Peyer's patch (tissue), 4 donors: ENCODE measurements around the gene CYP11A1. TPM values are rescaled to one million over a fixed set of nuclear protein-coding genes. Genes with fewer than 3 reads are reported as not detected.

Source experiments
- DNase-seq, 3 donors: peaks; one replicate each; pipeline ENCODE4 v3.0.0-alpha.2; 2017 to 2019
- H3K27ac ChIP-seq, 4 donors: fragments of 200-600 bp; sonication (generic); one replicate each; pipeline ENCODE4 v1.5.1; 2016 to 2019
- H3K27me3 ChIP-seq, 2 donors: fragments of 200-600 bp; sonication (generic); one replicate each; pipeline ENCODE4 v1.5.1; 2019
- H3K36me3 ChIP-seq, 3 donors: fragments of 200-600 bp; sonication (generic); one replicate each; pipeline ENCODE4 v1.5.1; 2016 to 2019
- H3K4me1 ChIP-seq, 4 donors: fragments of 200-600 bp; sonication (generic); one replicate each; pipeline ENCODE4 v1.5.1; 2016 to 2019
- H3K4me3 ChIP-seq, 4 donors: fragments of 200-600 bp; sonication (generic); 1 replicate in 3 of 4; 2 replicates in 1 of 4; pipeline ENCODE4 v1.5.1; 2016 to 2019; ENCODE audit warnings: mild to moderate bottlenecking in 1 of 4
- H3K9me3 ChIP-seq, 4 donors: fragments of 200-600 bp; sonication (generic); one replicate each; pipeline ENCODE4 v1.5.1; 2016 to 2019; ENCODE audit warnings: mild to moderate bottlenecking in 1 of 4
- POLR2A ChIP-seq, 2 donors: fragments of 450-650 bp; IDR thresholded peaks; one replicate each; pipeline ENCODE4 v1.5.1; 2017; ENCODE audit warnings: antibody characterized with exemption in 2 of 2, mild to moderate bottlenecking in 2 of 2, moderate library complexity in 2 of 2
- total RNA-seq, 4 donors: library from RNA; depleted of rRNA; stranded (reverse); fragments of >200 nt; gene quantifications; one replicate each; pipeline ENCODE4 v1.1.0, GENCODE V29; 2016
- TF ChIP-seq, protein P1 (sequence below), 6 experiments: fragments of 450-650 bp in 4 of 6; fragments of 200-600 bp in 2 of 6; sonication (generic) in 1 of 6; IDR thresholded peaks; one replicate each; pipeline ENCODE4 v1.5.1; 2017 to 2019; ENCODE audit warnings: antibody characterized with exemption in 6 of 6, mild to moderate bottlenecking in 3 of 6, moderate library complexity in 1 of 6

CYP11A1 gene
- total RNA-seq, 4 donors from 2014 or later, result 0.88 to 6.6 (median 3.3) TPM

DNA sequence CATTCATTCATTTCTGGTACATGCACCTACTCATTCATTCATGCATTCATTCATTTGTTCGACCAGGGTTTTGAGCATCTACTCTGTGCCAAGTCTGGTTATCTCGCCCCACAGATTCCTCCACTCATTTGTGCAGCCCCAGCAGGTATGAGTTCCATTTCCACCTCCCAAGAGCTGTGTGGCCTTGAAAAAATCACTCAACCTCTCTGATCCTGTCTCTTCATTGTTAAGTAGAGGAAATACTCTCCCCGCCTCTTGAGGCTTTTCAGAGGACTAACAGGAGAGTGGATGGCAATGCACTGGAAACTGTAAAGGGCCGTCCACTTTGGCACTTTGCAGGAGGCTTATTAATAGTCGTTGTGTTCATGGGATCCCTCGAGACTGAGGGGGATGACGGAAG is 61.8 kb downstream of the CYP11A1 start:
- Histone ChIP-seq H3K9me3 (no peaks in the 10 kb centered on the region), H3K4me1 (no peaks in the 10 kb centered on the region), H3K27me3 (no peaks in the 10 kb centered on the region), H3K27ac (no peak overlapping the region), H3K36me3 (no peaks in the 10 kb centered on the region), H3K4me3 (no peak overlapping the region)
- DNase-seq, result no peak
- TF ChIP-seq, protein P1, sequence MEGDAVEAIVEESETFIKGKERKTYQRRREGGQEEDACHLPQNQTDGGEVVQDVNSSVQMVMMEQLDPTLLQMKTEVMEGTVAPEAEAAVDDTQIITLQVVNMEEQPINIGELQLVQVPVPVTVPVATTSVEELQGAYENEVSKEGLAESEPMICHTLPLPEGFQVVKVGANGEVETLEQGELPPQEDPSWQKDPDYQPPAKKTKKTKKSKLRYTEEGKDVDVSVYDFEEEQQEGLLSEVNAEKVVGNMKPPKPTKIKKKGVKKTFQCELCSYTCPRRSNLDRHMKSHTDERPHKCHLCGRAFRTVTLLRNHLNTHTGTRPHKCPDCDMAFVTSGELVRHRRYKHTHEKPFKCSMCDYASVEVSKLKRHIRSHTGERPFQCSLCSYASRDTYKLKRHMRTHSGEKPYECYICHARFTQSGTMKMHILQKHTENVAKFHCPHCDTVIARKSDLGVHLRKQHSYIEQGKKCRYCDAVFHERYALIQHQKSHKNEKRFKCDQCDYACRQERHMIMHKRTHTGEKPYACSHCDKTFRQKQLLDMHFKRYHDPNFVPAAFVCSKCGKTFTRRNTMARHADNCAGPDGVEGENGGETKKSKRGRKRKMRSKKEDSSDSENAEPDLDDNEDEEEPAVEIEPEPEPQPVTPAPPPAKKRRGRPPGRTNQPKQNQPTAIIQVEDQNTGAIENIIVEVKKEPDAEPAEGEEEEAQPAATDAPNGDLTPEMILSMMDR (IDR thresholded peaks at IDR 0.05), result no peak
- TF ChIP-seq POLR2A (IDR thresholded peaks at IDR 0.05), result no peak

DNA sequence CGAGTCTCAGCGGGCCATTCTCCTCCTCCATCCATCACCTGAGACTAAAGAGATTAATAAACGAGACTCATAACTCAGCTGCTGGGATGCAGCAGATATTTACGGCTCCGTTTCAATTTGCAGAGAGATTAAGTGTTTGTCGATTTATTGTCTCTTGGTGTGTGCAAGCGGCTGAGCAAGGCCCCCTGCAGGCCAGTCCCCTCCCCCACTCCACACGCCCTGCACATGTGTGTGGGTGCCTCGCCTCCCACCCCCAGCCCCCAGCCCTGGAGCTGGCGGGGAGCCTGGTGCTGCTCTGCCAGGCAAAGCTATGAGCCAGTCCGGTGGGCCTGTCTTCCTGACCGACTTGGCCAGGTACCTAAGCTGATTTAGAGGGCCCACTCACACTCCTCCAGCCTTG is 63.0 kb downstream of the CYP11A1 start:
- no peak for TF ChIP-seq POLR2A (IDR thresholded peaks at IDR 0.05)
- Histone ChIP-seq H3K27me3 (no peaks in the 10 kb centered on the region), H3K27ac (no peak overlapping the region), H3K4me3 (no peak overlapping the region), H3K9me3 (no peaks in the 10 kb centered on the region), H3K36me3 (no peaks in the 10 kb centered on the region), H3K4me1 (no peaks in the 10 kb centered on the region)
- DNase-seq, result no peak

DNA sequence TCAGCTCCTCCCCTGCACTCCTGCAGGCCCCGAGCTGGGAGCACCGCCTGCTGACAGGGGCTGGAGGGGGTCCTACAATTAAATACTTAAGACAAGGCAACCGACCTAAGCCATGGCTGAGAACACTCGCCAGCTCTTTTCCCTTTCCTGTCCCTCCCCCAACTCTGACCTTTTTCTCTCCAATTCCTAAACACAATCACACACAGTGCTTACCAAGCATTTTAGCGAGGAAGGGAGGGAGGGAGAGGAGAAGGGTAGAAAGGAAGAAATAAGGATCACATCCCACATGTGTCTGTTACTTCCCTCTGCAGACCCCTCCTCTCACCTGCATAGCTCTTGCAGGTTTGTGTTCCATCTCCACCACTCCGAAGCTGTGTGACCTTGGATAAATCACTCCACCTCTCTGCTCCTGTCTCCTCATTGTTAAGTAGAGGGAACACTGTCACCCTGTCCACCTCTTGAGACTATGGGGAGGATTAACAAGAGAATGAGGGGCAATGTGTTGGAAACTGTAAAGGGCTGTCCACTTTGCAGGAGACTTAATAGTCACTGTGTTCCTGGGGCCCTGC is 63.6 kb downstream of the CYP11A1 start:
- DNase-seq, result no peak
- Histone ChIP-seq H3K27me3 (no peaks in the 10 kb centered on the region), H3K36me3 (no peaks in the 10 kb centered on the region), H3K27ac (no peak overlapping the region), H3K9me3 (no peaks in the 10 kb centered on the region), H3K4me3 (no peak overlapping the region), H3K4me1 (no peaks in the 10 kb centered on the region)
- TF ChIP-seq, protein P1 (IDR thresholded peaks at IDR 0.05), result no peak
- no peak for TF ChIP-seq POLR2A (IDR thresholded peaks at IDR 0.05)

DNA sequence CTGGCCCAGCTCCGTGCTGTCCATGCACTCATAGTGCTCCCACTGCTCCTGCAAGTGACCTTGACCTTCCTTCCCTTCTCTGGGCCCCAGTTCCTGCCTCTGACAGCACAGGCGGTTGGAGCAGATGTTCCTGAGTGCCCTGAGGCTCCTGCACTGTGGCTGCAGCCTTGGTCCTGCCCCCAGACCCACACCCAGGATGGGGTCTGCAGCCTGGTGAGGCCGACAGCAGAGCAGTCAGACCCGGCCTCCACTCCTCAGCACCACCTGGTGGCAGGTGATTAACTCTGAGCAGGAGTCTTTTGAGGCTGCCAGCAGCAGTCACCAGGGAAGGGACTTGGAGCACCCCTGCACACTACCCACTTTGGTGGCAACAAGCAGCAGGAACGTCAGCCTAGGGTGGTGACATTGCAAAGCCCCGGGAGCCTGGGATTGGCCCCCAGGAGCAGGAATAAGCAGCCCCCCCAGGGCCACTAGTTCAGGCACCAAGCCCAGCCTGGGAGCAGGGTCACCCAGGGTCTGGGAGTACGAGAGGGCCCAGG is 64.6 kb downstream of the CYP11A1 start:
- H3K27ac ChIP-seq, result no peak overlapping the region
- no peak overlapping the region for H3K4me3 ChIP-seq
- no peaks in the 10 kb centered on the region for H3K9me3 ChIP-seq
- no peaks in the 10 kb centered on the region for H3K27me3 ChIP-seq
- H3K4me1 ChIP-seq, result no peaks in the 10 kb centered on the region
- DNase-seq, result peak in 1 of 3 donors; percentile 57
- no peak for TF ChIP-seq POLR2A (IDR thresholded peaks at IDR 0.05)
- TF ChIP-seq, protein P1 (IDR thresholded peaks at IDR 0.05), result peak in 5 of 6 experiments; percentile 12 to 51 (median 45)
- no peaks in the 10 kb centered on the region for H3K36me3 ChIP-seq

DNA sequence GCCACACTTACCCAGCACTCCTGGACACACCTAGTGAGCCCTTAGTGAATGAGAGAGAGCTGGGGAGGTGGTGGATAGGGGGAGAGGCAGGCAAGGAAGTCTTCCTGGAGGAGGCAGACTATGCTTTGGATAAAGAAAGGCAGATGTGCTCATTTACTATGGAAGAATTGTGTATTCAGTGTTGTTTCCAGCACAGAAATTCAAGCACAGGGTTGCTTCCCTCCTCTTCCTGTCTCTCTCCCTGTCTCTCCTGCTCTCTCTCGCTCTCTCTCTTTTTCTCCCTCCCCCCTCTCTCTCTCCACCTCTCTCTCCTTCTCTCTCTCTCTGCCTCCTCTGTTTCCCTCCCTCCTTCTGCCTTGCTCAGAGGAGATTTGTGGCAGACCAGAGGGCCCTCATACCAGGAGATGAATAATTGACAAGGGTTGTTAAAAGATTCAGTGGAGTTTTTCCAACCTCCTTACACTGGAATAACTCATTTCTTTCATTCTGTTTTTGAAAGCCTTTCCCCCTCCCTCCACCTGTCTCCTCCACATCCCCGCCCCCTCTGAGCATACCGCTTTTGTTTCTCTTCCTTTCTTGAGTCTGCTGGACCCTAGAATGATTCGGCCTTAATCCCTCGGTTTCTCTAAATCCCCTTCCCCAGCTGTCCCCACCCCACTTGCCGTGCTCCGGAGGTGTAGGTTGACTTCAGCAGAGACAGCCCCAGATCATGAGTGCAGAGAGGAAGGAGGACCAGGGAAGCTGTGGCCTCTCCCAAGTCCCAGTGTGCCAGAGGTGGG is 65.7 kb downstream of the CYP11A1 start:
- Histone ChIP-seq H3K4me1 (no peaks in the 10 kb centered on the region), H3K36me3 (no peaks in the 10 kb centered on the region), H3K27me3 (no peaks in the 10 kb centered on the region), H3K9me3 (no peaks in the 10 kb centered on the region), H3K27ac (no peak overlapping the region), H3K4me3 (no peak overlapping the region)
- no peak for DNase-seq
- no peak for TF ChIP-seq POLR2A (IDR thresholded peaks at IDR 0.05)
- TF ChIP-seq, protein P1 (IDR thresholded peaks at IDR 0.05), result no peak
